Endometrial microvascular endothelial cells (primary cell): ENCODE data around the gene ENDOG. TPM values are rescaled to one million over a fixed set of nuclear protein-coding genes. Genes with fewer than 3 reads are reported as not detected.
"Not testable (repeated sequence)": the region's sequence is repeated elsewhere in the genome, so short reads cannot be mapped to it uniquely, and the experiment has no call there.

ENCODE experiments used
- in situ Hi-C: cut with HindIII; loops from 2 replicates; pipeline ENCODE4 v1.10.0; 2017; ENCODE audit warnings: low sequenced_read_pairs, low pct_unique_long_range_greater_than_20kb; ENCODE audit errors: inconsistent ontology term
- total RNA-seq: library from RNA; depleted of rRNA; stranded (reverse); fragments of >200 nt; gene quantifications from one replicate; pipeline ENCODE4 v1.2.3, GENCODE V29; 2015; ENCODE audit errors: inconsistent ontology term

ENDOG gene
- total RNA-seq: 20.6 TPM

- in situ Hi-C loops: no loop called here
Observed at GRCh38 chr9:128818099-128818838, at the start of gene ENDOG. Gene ENDOG, plus strand, starts transcription at chr9:128818500. Its CDS starts 185 bp downstream, at chr9:128818685.

GRCh38 chr9:128768606-128769005, 49.7 kb upstream of the ENDOG start:
- in situ Hi-C loops: no loop called here

DNA sequence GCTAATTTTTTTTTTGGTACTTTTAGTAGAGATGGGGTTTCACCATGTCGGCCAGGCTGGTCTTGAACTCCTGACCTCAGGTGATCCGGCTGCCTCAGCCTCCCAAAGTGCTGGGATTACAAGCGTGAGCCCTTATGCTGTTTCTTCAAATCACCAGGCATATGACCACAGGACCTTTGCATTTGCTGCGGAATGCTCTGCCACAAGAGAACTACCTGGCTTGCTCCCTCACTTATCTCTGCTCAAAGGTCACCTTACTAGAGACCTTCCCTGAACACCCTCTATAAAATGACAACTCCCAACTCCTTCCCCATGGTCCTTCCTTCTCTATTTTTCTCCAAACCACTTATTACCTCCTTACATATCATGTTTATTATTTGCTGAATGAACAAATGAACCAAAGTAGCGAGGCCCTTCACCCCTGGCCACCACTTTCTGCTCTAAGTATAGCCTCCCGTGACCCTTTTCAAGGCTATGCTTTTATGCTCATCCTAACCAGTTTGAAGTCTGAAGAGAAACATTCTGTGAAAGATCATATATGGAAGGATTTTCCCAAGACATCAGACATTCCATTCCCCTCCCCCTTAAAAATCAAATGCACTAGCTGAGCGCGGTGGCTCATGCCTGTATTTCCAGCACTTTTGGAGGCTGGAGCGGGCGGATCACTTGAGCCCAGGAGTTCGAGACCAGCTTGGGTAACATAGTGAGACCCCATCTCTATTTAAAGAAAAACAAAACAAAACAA, 47.8 kb upstream of the ENDOG start:
- in situ Hi-C loops: no loop called here

- in situ Hi-C loops: no loop called here
Observed at GRCh38 chr9:128771094-128771721, 47.1 kb upstream of the ENDOG start.

DNA sequence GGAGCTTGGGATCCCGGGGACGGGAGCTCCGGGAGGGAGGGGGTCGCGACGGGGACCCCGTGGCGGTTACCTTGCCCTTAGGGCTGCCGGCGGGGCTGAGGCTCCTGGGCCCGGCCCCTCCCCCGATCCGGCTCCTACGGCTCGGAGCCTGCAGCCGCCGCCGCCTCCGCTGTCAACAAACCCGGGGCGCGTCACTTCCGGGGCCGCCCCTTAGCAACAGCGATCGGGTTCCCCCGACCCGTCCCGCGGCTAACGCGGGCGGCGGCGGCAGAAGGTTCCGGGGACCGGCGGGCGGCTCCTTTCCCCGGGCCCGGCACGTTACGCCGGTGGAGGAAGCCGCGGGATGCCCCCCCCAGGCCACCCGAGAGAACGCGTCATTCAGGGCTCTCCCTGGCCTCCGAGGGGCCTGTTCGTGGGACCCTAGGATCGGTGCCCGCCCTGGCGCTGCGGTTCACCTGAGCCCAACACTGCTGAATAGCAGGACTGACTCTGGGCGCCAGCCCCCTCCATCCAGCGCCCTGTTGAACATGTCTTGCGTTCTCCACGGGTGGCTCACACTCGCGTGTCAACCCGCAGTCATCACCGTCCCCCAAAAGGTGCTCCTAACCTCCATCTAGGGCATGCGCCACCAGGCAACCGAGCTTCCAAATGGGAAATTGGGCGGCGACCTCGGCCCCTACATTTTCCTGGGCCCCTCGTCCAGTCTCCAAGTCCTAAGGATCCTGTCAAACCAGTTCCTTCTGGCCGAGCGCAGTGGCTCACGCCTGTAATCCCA, 46.4 kb upstream of the ENDOG start, which contains the start of gene ZER1:
Gene ZER1 (minus strand): TSS at position 183 of the 775 bp plus-strand sequence. CDS start 16,362 bp downstream, outside the sequence.
- in situ Hi-C loops: no loop called here

GRCh38 chr9:128773049-128773448, 45.3 kb upstream of the ENDOG start:
- in situ Hi-C loops: no loop called here

GRCh38 chr9:128774804-128775203, 43.5 kb upstream of the ENDOG start:
- in situ Hi-C loops: no loop called here

- in situ Hi-C loops: not testable (repeated sequence)
Observed at GRCh38 chr9:128780093-128780492, 38.2 kb upstream of the ENDOG start.

- in situ Hi-C loops: no loop called here
Observed at GRCh38 chr9:128781187-128782070, 36.9 kb upstream of the ENDOG start.

- in situ Hi-C loops: no loop called here
Observed at GRCh38 chr9:128782669-128783068, 35.6 kb upstream of the ENDOG start.

DNA sequence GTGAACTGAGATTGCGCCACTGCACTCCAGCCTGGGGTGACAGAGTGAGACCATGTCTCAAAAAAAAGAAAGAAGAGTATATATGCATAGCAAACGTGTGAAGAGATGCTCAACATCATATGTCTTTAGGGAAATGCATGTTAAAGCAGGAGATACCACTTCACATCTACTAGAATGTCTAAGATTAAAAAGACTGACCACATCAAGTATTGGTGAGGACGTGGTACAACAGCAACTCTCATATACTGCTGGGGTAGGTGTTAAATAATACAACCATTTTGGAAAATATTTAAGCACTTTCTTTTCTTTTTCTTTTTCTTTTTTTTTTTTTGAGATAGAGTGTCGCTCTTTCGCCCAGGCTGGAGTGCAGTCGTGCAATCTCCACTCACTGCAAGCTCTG, 32.9 kb upstream of the ENDOG start:
- in situ Hi-C loops: no loop called here

- in situ Hi-C loops: no loop called here
Observed at GRCh38 chr9:128786681-128787601, 31.4 kb upstream of the ENDOG start, which contains the start of gene TBC1D13. Gene TBC1D13, plus strand, starts transcription at chr9:128787253. Its CDS starts 101 bp downstream, at chr9:128787354.

DNA sequence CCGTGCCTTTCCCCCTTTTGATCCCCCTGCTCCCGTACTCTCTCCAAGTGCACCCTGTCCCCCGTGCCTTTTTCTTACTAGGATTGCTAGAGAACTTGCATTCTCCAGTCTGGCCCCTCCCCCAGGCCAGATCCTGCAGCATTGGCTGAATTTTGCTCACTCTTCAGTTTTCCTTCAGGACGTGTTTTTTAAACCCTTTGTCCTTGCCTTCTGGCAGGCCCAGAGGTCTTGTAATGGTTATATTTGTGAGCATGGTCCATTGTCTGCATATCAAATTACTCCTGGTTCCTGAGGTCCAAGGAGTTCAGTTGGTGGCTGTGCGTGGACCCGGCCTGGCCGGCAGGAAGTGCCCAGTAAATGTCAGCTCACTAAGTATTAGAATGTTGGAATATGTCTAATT, 30.6 kb upstream of the ENDOG start:
- in situ Hi-C loops: no loop called here

GRCh38 chr9:128788445-128788844, 29.9 kb upstream of the ENDOG start:
- in situ Hi-C loops: no loop called here

DNA sequence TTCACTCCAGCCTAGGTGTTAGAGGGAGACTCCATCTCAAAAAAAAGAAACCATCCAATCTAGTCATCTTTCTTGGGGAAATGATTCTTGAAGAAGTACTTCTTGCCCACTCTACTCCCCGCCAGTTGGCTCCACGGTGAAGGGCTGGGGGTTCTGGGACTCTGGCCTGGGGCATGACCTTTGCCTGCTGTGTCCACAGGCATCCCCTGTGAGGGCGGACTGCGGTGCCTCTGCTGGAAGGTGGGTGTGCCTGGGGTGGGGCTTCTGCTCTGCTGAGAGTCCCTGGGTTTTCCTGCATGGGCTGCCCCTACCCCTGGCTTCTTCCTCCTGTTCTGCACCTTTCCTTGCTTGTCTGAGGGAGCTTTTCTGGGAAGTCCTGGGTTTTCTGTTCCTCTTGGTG, 27.8 kb upstream of the ENDOG start:
- in situ Hi-C loops: no loop called here

DNA sequence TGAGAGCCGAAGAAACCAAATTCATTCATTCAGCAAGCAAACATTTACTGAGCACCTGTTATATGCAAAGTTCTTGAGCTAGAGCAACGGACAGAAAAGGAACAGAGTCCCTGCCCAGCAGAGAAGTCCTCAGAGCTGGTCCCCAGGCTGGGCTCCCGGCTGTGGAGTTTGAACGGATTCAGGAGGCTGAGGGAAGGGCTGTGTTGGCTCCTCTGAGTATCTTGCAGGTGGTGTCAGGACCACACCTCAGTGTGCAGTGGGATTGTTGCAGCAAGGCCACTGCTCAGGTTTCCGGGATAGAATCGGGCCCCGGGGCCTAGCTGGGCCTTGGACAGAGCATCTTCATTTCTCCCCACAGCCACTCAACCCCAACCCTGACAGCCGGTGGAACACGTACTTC, 26.2 kb upstream of the ENDOG start:
- in situ Hi-C loops: no loop called here
